ENCODE data around the gene ATP2C2. TPM values are rescaled to one million over a fixed set of nuclear protein-coding genes. Genes with fewer than 3 reads are reported as not detected.

ATP2C2 gene
- total RNA-seq, 1 experiment from 2014 or later = 0.67 TPM

DNA sequence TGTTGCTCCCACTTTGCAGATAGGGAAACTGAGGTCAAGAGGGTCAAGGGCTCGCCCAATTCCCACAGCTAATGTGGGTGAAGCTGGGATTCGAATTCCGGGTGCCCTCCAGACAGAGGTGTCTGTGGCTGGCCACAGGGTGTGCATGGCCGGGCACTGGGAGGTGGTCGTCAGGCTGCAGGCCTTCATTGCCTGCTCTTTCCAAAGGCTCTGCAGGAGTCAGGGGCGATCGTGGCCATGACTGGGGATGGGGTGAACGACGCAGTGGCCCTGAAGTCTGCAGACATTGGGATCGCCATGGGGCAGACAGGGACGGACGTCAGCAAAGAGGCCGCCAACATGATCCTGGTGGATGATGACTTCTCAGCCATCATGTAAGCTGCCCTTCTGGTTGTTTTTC lies 86.3 kb downstream of the ATP2C2 start:
- Histone ChIP-seq H3K4me1 (ENCODE audit: control insufficient read depth, insufficient read depth, low read length) (no peaks in the 10 kb centered on the region), H3K27me3 (ENCODE audit: control insufficient read depth, insufficient read depth, low read length) (no peaks in the 10 kb centered on the region), H3K9me3 (ENCODE audit: control insufficient read depth, insufficient read depth, low read depth, low read length) (no peaks in the 10 kb centered on the region), H3K36me3 (ENCODE audit: control insufficient read depth, insufficient read depth, low read length) (no peaks in the 10 kb centered on the region), H3K27ac (ENCODE audit: low read length) (no peak overlapping the region), H3K4me3 (ENCODE audit: low read depth in 2 of 2, low read length in 2 of 2) (no peak overlapping the region)
- no peak for TF ChIP-seq SIN3A (IDR thresholded peaks at IDR 0.05; ENCODE audit: borderline replicate concordance, insufficient read depth, low read depth, low read length)
- TF ChIP-seq TCF7L2 (IDR thresholded peaks at IDR 0.05; ENCODE audit: low read depth, low read length) = no peak
- no peak for TF ChIP-seq POLR2AphosphoS5 (IDR thresholded peaks at IDR 0.05; ENCODE audit: low read depth, low read length)
- TF ChIP-seq, protein P1, sequence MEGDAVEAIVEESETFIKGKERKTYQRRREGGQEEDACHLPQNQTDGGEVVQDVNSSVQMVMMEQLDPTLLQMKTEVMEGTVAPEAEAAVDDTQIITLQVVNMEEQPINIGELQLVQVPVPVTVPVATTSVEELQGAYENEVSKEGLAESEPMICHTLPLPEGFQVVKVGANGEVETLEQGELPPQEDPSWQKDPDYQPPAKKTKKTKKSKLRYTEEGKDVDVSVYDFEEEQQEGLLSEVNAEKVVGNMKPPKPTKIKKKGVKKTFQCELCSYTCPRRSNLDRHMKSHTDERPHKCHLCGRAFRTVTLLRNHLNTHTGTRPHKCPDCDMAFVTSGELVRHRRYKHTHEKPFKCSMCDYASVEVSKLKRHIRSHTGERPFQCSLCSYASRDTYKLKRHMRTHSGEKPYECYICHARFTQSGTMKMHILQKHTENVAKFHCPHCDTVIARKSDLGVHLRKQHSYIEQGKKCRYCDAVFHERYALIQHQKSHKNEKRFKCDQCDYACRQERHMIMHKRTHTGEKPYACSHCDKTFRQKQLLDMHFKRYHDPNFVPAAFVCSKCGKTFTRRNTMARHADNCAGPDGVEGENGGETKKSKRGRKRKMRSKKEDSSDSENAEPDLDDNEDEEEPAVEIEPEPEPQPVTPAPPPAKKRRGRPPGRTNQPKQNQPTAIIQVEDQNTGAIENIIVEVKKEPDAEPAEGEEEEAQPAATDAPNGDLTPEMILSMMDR (IDR thresholded peaks at IDR 0.05) = no peak
- TF ChIP-seq, protein P2, sequence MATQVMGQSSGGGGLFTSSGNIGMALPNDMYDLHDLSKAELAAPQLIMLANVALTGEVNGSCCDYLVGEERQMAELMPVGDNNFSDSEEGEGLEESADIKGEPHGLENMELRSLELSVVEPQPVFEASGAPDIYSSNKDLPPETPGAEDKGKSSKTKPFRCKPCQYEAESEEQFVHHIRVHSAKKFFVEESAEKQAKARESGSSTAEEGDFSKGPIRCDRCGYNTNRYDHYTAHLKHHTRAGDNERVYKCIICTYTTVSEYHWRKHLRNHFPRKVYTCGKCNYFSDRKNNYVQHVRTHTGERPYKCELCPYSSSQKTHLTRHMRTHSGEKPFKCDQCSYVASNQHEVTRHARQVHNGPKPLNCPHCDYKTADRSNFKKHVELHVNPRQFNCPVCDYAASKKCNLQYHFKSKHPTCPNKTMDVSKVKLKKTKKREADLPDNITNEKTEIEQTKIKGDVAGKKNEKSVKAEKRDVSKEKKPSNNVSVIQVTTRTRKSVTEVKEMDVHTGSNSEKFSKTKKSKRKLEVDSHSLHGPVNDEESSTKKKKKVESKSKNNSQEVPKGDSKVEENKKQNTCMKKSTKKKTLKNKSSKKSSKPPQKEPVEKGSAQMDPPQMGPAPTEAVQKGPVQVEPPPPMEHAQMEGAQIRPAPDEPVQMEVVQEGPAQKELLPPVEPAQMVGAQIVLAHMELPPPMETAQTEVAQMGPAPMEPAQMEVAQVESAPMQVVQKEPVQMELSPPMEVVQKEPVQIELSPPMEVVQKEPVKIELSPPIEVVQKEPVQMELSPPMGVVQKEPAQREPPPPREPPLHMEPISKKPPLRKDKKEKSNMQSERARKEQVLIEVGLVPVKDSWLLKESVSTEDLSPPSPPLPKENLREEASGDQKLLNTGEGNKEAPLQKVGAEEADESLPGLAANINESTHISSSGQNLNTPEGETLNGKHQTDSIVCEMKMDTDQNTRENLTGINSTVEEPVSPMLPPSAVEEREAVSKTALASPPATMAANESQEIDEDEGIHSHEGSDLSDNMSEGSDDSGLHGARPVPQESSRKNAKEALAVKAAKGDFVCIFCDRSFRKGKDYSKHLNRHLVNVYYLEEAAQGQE (IDR thresholded peaks at IDR 0.05; ENCODE audit: insufficient read depth in 1 of 2, low read depth in 2 of 2, low read length in 1 of 2) = no peak
- ATAC-seq (no peak), DNase-seq (ENCODE audit: low read depth, low spot score) (no peak)
- ChIA-PET CTCF (no interaction called here), POLR2A (no interaction called here)
- BruUV-seq (replicated peaks) = no TSS peak
- in situ Hi-C loops (cut with HindIII; ENCODE audit: low pct_unique_long_range_greater_than_20kb, low sequenced_read_pairs) (no loop called here), intact Hi-C loops (cut with micrococcal nuclease; ENCODE audit: unreplicated experiment) (no loop called here)

DNA sequence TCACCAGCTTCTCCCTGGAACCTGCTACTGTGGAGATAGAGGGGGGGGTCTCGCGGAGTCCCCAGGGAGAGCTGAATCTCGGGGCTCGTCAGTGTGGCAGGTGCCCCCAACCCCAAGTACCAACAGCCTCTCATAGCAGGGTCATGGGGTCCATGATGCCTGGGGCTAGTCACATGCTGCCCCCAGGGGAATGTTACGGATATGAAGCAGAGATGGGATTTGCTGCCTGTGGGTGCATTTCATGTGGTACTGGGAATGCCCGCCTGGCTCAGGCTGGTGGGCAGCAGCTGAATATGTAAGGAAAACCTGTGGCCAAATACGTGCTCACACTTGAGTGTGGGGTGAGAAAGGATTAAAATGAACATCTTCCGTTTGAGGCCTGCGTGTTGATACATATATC lies 86.7 kb downstream of the ATP2C2 start:
- no TSS peak for BruUV-seq (replicated peaks)
- ChIA-PET CTCF (no interaction called here), POLR2A (no interaction called here)
- H3K27me3 ChIP-seq (ENCODE audit: control insufficient read depth, insufficient read depth, low read length) = no peaks in the 10 kb centered on the region
- TF ChIP-seq SIN3A (IDR thresholded peaks at IDR 0.05; ENCODE audit: borderline replicate concordance, insufficient read depth, low read depth, low read length) (no peak), TCF7L2 (IDR thresholded peaks at IDR 0.05; ENCODE audit: low read depth, low read length) (no peak), POLR2AphosphoS5 (IDR thresholded peaks at IDR 0.05; ENCODE audit: low read depth, low read length) (no peak)
- TF ChIP-seq, protein P1 (IDR thresholded peaks at IDR 0.05) = no peak
- TF ChIP-seq, protein P2 (IDR thresholded peaks at IDR 0.05; ENCODE audit: insufficient read depth in 1 of 2, low read depth in 2 of 2, low read length in 1 of 2) = no peak
- H3K4me3 ChIP-seq (ENCODE audit: low read depth in 2 of 2, low read length in 2 of 2) = no peak overlapping the region
- no peak overlapping the region for H3K27ac ChIP-seq (ENCODE audit: low read length)
- in situ Hi-C loops (cut with HindIII; ENCODE audit: low pct_unique_long_range_greater_than_20kb, low sequenced_read_pairs) (no loop called here), intact Hi-C loops (cut with micrococcal nuclease; ENCODE audit: unreplicated experiment) (no loop called here)
- H3K9me3 ChIP-seq (ENCODE audit: control insufficient read depth, insufficient read depth, low read depth, low read length) = no peaks in the 10 kb centered on the region
- ATAC-seq (no peak), DNase-seq (ENCODE audit: low read depth, low spot score) (no peak)
- H3K36me3 ChIP-seq (ENCODE audit: control insufficient read depth, insufficient read depth, low read length) = no peaks in the 10 kb centered on the region
- H3K4me1 ChIP-seq (ENCODE audit: control insufficient read depth, insufficient read depth, low read length) = no peaks in the 10 kb centered on the region

Data from Panc1 (cell line).